Left colon (tissue), 2 donors: ENCODE measurements around the gene SERBP1. TPM values are rescaled to one million over a fixed set of nuclear protein-coding genes. Genes with fewer than 3 reads are reported as not detected.
"Not testable (repeated sequence)": the region's sequence is repeated elsewhere in the genome, so short reads cannot be mapped to it uniquely, and the experiment has no call there.

ENCODE experiments used
- ATAC-seq: fragments of 200-7000 bp; cut with Tn5 transposase; one replicate; pipeline ENCODE4 v1.9.1; 2020; ENCODE audit warnings: mild to moderate bottlenecking, moderate library complexity
- DNase-seq, 2 donors: peaks; one replicate each; pipeline ENCODE4 v3.0.0-alpha.2; 2020
- intact Hi-C, 2 donors: fragments of 100-400 bp; cut with DNase I in 1 of 2; cut with micrococcal nuclease in 1 of 2; formaldehyde crosslinking; loops; one replicate each; pipeline versions ENCODE4 v1.11.2 to v1.14.0; 2022; cut with DNase I, micrococcal nuclease
- total RNA-seq, 2 donors: library from RNA; stranded (reverse); fragmentation: NEBNext Ultra II Directional; extraction: Animal tissue kit (Norgen Biotek cat#: 25700); gene quantifications; one replicate each; pipeline ENCODE4 v1.2.1, GENCODE V29; 2021
- donor health status: DM: no; HTN: no; CAD: no.
- donor health status: DM: yes; HTN: yes; CAD: no.

The SERBP1 gene
- total RNA-seq, 2 donors from 2014 or later: 137 to 148 TPM

DNA sequence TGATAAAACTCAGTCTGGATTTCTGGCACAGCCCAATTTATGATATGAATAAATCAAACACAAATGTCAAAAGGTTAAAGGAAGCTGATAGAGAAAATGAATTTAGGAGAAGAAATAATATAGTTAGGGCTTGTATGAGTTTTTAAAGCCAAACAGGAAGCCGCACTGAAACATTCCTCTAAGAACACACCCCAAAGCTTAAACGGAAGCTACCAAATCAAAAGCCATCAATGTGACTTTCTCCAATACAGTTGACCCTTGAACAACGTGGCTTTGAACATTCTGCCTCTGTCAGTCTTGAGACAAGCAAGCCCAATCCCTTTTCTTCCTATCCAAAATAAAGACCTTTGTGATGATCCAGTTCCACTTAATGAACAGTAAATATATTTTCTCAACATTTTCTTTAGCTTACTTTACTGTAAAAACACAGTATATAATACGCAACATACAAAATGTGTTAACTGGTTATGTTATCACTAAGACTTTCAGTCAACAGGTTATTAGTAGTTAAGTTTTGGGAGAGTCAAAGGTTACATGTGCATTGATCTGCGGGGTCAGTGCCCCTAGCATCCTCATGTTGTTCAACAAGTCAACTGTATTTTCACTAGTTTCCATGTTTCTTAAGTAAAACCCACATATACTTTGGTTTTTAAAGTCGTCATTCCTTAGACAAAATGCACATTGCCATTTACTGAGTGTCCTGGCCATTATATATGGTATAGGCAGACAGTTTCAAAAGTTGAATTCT is 11.2 kb downstream of the SERBP1 start:
- intact Hi-C loops: no loop called here
- ATAC-seq (peak; percentile 72), DNase-seq (no peak)

DNA sequence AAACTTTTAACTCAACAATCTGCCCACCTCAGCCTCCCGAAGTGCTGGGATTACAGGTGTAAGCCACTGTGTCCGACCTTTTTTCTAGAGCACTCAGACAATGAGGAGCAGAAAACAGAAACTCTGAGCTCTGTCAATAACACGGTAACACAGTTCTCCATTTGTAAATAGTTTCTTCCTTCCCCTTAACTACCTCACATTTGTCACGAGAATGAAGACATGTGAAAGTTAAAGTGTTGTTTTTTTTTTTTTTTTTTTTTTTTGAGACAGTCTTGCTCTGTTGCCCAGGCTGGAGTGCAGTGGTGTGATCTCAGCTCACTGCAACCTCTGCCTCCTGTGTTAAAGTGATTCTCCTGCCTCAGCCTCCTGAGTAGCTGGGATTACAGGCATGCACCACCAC is 12.5 kb downstream of the SERBP1 start:
- intact Hi-C loops, DNase-seq, ATAC-seq: not testable (repeated sequence)

DNA sequence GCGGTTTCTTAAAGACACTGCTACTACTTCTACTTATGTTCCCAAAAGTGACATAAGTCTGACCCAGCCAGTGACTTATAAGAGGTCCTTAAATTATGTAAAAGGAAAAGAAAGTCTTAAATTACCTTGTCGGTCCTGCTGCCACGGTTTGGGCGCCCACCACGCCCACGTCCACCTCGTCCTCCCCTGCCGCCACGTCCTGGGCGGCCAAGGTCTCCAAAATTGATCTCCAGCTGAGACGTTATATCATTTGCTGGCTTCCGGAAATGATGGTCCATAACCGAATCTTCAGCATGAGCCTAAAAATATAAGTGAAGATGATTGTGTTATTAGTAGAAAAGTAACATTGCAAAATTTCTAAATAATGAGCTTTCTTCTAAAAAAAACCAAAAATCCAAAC is 15.2 kb downstream of the SERBP1 start:
- no peak for ATAC-seq
- intact Hi-C loops: no loop called here

DNA sequence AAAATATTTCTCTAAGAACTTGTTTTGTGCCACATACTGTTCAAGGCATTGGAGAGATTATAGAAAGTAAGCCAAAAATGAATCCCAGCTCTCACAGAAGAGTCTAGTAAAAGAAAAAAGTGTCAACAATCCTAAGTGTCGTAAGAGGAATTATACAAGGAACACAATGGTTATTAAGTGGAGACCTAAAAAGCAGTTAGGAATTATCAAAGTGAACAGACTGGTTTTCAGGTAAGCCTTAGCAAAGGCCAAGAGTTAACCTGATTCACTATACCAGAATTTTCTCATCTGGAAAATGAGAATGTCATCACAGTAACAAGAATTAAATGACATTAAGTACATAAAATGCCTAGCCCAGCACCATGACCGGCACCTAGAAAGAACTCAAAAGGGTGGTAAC is 15.6 kb downstream of the SERBP1 start:
- intact Hi-C loops: no loop called here
- ATAC-seq (no peak), DNase-seq (no peak)

More for the DNA sequence above, 15.2 kb downstream of the SERBP1 start:
- DNase-seq: no peak

DNA sequence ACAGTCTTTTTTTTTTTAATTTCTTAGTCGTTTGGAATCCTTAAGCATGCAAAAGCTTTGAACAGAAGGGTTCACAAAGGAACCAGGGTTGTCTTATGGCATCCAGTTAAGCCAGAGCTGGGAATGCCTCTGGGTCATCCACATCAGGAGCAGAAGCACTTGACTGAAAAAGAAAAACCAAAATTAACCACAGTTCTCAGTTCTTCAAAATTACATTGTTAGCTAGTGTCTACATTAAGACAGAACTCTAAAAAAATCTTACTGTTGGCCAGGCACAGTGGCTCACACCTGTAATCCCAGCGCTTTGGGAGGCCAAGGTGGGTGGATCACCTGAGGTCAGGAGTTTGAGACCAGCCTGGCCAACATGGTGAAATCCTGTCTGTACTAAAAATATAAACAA is 17.1 kb downstream of the SERBP1 start:
- DNase-seq, intact Hi-C loops, ATAC-seq: not testable (repeated sequence)

DNA sequence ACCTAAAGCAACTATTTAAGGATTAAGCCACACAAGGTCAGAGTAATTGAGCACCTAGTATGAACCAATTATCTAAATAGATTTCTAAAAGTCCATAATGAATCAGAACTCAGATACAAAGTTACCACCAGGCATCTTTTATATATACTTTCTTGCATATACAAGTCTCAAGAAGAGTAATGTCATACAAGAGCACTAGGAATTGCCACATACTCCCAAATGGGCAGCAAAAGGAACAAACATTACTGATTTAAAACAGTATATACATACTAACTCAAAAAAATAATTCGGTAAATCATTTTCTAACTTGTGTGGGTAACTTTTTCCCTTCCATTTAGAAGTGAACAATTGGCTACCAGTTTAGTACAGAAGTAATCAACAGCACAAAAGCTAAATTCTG is 22.1 kb downstream of the SERBP1 start:
- no peak for ATAC-seq
- DNase-seq: no peak
- intact Hi-C loops: no loop called here

DNA sequence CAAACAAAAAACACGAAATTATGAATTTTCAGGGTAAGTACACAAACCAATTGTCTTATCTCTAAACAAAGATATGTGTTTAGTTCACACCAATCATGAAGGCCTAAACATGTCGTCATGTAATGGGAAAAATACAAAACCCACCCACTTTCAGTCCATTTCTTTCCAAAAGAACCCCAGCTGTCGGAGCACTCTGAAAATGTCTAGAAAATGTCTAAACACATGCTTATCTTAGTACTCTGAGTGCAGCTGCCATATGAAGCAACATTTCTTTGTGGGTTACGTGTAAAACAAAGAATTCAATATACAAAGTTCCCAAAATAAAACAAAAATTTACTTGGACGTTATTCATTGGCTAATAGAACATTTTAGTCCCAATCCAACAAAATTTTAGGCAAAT is 22.7 kb downstream of the SERBP1 start:
- ATAC-seq (no peak), DNase-seq (no peak)
- intact Hi-C loops: no loop called here

DNA sequence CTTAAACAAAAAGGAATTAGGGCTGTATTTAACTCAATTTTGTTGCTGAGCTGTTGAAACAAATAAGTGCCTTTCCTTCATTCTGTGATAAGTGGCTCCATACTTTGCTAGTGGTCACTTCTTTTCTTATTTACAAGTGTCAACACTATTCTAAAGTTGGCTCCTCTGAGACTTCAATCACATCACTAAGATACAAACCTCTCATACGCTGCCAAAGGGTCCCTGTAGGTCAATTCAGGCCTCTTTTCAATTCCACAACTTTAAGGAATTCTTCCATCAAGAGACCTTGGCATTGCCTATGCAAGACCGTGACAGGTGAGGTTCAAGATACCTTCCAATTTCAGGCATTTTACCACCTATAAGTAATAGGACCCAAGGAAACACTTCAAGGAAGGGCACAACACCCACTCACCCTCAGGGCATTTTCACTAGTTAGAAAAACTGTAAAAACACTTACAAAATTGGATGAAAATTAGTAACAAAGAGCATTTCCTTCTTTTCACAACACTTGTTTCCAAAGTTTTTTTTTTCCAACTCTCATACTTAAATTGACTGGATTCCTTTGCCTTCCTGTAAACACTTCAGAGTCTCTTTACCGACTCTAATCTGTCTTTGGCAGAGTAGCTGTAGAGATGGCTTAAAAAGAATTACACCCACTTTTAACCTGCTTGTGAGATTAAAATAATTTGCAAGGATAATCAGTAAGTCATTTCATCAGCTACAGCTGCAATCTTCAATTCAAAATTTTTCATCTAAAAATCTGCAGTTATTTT is 24.5 kb downstream of the SERBP1 start:
- intact Hi-C loops: no loop called here
- ATAC-seq: no peak
- DNase-seq: no peak

DNA sequence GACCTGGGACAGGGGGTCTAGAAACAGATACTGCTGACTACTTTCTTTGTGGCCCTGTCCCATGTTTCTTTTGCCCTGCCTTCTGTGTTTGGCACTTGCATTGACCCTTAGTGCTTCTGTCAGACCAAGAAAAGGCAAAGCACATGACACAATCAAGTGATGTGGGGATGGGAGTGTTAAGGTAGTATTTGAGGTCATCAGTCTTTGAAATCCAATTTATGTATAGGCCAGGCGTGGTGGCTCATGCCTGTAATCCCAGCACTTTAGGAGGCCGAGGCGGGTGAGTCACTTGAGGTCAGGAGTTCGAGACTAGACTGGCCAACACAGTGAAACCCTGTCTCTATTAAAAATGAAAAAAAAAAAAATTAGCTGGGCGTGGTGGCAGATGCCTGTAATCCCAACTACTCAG is 26.0 kb downstream of the SERBP1 start:
- no peak for DNase-seq
- intact Hi-C loops: no loop called here
- ATAC-seq: peak; percentile 30

DNA sequence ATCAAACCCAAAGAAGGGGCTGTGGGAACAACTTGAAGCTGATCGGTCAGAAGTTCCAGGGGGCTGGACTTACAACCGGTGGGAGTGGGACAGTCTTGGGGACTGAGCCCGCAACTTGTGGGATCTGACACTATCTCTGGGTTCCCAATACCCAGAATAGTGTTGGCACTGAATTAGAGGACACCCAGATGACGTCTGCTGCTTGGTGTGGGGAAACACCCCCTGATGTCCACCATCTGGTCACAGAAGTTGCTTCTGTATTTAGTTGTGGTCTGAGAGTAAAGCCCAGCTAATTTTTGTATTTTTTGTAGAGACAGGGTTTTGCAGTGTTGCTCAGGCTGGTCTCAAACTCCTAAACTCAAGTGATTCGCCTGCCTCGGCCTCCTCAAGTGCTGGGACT is 28.8 kb downstream of the SERBP1 start:
- intact Hi-C loops: no loop called here
- ATAC-seq (no peak), DNase-seq (no peak)

DNA sequence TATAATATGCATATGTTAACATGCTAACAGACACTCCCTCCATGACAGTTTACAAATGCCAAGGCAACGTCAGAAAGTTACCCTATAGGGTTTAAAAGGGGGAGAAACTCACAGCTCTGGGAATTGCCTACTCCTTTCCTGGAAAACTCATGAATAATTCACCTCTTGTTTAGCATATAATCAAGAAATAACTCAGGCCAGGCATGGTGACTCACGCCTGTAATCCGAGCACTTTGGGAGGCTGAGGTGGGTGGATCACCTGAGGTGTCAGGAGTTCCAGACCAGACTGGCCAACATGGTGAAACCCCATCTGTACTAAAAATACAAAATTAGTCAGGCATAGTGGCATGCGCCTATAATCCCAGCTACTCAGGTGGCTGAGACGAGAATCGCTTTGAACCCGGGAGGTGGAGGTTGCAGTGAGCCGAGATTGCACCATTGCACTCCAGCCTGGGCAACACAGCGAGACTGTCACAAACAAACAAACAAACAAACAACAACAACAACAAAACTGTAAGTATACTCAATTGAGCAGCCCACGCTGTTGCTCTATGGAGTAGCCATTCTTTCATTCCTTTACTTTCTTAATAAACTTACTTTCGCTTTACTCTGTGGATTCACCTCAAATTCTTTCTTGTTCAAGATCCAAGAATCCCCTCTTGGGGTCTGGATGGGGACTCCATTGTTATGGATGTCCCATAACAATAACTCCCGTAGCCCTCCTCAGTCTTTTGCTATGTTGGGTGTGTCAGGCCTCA is 30.0 kb downstream of the SERBP1 start:
- ATAC-seq, DNase-seq, intact Hi-C loops: not testable (repeated sequence)

DNA sequence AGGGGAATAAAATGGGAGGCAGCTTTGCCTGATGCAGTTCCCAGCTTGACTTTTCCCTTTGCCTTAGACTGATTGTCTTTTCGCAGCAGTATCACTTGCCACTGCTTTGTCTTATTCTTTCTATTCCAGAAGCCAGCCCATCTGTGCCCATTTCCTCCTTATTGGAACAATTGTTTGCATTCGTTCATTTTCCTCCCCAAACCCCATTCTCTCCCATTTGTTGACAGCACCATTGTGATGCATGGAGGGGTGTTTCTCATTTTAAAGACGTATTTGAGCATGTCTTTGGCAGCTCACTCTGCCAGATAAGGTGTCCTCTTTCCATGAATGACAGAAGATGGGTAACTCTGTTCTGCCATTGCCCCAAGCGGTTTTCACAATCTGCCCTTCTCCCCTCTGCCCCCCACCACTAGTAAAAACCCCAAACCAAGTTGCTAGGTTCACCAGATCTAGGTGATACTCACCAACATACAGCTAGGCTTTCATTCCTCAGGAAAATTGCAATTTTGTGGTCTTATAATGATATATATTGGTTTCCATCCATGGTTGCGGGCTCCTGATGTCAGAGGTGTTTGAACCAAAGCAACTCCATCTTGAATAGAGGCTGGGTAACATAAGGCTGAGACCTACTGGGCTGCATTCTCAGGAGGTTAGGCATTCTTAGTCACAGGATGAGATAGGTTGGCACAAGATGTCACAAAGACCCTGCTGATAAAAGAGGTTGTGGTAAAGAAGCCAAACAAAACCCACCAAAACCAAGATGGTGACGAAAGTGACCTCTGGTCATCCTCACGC is 30.8 kb downstream of the SERBP1 start:
- no peak for ATAC-seq
- intact Hi-C loops: no loop called here

DNA sequence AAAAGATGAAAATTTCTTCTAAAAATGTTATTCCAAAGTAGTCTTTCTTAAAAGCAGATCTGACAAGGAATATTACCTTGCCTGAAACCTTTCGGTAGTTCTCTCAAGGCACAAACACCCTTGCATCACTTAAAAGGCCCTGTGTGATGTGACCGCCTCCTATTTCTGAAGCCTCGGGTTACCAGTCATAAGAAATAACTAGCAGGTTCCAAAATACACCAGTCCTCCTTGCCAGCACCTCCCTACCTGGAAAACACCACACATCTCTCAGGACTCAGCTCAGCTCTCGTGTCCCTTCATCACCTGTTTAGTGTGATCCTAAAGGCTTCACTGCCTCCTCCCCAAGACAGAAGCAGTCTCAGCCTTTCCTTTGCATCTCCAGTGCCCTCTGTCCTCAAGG is 35.7 kb downstream of the SERBP1 start:
- ATAC-seq: no peak
- DNase-seq: no peak
- intact Hi-C loops: no loop called here

More for the DNA sequence above, 30.8 kb downstream of the SERBP1 start:
- DNase-seq: no peak

DNA sequence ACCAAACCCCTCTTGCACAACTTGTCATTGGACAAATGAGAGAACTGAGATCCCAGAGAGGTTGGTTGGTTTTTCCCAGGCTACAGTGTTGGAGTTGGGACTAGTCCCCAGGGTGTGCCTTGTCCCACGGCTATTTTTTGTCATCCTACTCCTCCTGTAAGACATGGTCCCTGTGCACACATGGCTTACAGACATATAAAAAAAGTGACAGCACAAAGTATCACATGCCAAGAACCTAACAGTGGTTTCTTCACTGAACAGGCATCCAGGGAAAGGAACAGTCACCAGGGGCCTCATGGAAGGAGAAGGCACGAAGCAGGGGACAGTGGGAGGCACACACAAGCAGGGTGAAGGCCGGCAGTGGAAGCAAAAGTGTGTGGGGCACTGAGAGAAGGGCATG is 36.5 kb downstream of the SERBP1 start:
- DNase-seq (no peak), ATAC-seq (no peak)
- intact Hi-C loops: no loop called here

DNA sequence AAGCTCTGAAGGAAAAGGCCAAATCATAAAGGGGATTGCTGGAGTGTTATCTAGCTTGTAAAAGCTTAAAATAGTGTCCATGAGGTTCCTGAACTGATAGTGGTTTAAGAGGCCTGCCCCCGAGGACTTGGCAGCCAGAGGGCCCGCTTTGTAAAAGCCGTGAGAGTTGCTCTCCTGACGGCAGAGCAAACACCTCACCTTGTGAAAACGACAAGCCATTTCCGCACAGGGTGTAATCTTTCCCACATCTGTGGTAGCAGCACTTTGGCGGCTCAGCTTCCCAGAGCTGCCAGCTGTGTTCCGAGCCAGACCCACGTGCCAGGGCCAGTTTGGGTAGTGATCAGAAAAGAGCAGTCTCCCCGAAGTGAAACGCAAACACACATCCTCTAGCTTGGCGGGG is 37.0 kb downstream of the SERBP1 start:
- DNase-seq: peak; percentile 28 to 33
- intact Hi-C loops: no loop called here
- ATAC-seq: peak; percentile 92

DNA sequence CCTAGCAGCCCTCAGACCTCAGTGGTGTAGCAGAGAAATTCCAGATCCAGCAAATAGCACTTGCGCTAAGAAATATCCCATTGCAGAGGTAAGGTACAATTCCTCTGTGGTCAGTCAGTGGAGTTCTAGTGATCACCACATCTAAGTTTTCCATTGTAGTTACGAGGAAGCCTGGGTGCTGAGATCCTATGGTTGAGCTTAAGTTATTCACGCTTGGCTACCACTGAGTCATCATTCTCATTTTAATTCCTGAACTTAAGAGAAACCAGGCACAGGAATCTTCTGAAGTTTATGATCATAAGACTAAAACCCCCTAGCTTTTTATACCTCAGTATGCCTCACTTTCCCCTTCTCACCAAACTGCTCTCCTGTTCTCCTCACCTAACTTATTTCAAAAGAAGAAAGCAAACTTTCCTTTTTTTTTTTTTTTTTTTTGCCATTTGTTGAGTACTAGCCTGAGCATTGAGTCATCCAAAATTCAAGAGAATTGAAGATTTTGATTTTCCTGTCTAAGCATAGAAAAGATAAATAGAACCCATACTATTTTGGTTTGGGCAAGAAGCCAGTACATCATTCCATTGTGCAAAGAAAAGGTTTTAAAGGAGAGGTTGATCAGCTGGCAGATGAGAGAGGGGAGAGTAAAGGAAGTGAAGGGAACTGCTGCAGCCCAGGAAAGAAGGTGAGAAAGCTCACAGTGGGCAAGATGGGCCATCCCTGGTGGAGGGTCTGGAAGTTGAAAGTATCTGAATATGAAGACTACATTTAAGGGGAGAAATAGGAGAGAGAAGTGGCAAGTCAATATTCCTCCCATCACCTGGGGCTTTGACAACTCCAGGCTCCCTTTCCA is 39.9 kb downstream of the SERBP1 start:
- ATAC-seq: no peak
- DNase-seq: no peak
- intact Hi-C loops: no loop called here

DNA sequence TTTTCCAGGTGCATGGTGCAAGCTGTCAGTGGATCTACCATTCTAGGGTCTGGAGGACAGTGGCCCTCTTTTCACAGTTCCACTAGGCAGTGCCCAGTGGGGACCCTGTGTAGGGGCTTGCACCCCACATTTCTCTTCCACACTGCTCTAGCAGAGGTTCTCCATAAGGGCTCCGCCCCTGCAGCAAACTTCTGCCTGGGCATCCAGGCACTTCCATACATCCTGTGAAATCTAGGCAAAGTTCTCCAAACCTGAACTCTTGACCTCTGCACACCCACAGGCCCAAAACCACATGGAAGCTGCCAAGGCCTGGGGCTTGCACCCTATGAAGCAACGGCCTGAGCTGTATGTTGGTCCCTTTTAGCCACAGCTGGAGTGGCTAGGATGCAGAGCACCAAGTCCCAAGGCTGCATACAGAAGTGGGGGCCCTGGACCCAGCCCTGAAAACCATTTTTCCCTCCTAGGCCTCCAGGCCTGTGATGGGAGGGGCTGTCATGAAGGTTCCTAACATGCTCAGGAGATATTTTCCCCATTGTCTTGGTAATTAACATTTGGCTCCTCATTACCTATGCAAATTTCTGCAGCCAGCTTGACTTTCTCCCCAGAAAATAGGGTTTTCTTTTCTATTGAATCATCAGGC is 46.1 kb downstream of the SERBP1 start:
- DNase-seq: no peak
- intact Hi-C loops: no loop called here
- no peak for ATAC-seq

DNA sequence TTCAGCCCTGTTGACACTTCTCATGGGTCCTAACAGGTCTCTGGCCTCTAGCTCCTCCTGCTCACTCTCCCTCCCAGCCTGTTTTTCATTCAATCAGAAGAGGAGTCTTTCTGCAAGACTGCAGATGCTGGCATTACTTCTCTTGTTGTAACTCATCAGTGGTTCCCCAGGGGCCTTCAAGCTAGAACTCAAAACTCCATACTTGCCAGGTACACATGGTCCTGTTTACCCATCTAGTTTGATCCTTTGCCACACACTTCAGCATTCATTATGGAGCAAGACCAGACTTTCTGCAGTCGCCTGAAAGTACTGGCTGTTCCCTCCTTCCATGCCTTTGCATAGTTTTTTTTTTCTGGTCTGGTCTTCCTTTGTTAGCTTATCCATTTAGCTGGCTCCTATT is 47.9 kb downstream of the SERBP1 start:
- DNase-seq (no peak), ATAC-seq (no peak)
- intact Hi-C loops: no loop called here
